Fibroblast of skin of abdomen (primary cell): ENCODE results near the gene MYEF2.

Source experiments
- DNase-seq: peaks from one replicate; pipeline ENCODE4 v3.0.0-alpha.2; 2013

The MYEF2 gene

GRCh38 chr15:48086576-48086975 lies 91.5 kb downstream of the MYEF2 start:
- peak; percentile 82 for DNase-seq

GRCh38 chr15:48086133-48086532 lies 92.0 kb downstream of the MYEF2 start:
- DNase-seq, result peak; percentile 33

GRCh38 chr15:48085591-48085930 lies 92.5 kb downstream of the MYEF2 start:
- no peak for DNase-seq

DNA sequence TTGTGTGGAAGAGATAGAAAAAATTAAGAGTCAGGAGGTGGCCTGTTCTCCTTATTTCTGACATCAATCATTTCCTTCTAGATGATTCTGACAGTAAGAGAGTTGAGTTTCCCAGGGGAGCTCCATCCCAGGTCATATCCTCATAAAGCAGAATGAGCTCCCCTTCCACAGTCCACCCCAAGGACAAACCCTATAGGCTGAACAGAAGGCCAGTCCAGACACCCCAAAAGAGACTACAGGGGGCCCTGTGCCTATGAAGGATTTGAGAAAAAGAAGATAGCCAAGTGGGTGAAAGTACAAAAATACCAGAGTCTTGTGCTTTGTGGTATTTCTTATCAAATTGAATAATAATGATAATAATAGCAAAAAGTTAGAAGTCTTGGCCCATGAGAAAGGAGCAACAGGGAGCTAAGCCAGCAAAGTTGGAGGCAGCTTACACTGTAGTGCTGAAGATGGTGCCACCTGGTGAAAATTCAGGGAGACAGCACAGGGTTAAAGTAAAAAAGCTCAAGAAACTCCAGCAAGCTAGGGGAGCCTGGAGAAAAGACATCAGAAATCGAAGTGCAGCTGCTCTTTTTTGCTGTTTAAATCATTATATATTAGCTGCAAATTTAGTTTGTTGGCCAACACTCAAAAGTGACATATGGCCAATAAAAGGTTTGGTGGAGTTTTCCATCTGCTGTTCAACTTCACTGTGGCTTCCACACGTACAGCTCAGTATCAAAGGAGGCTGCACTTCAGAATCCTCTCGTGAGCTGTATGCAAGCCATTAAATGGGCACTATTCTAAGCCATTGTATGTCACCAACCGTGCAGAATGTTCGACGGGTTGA lies 93.1 kb downstream of the MYEF2 start:
- DNase-seq, result peak; percentile 45
